Small intestine (tissue), 7 donors: Measurements from ENCODE around the gene ABCB9. TPM values are rescaled to one million over a fixed set of nuclear protein-coding genes. Genes with fewer than 3 reads are reported as not detected.
A peak's percentile ranks its signal among the peaks of the same experiment; 100 is the strongest.

Experiments used
- DNase-seq, 2 donors: peaks; one replicate each; pipeline versions ENCODE4 v3.0.0 to v3.0.0-alpha.2; 2013
- FAIRE-seq: peaks from 2 replicates; lab custom pipeline; 2012; peaks lifted over from hg19 to GRCh38; lab: Jason Lieb, UNC
- H3K27ac ChIP-seq, 3 donors: one replicate each; pipeline ENCODE4 v1.5.1; 2013; ENCODE audit warnings: low read length in 2 of 3, mild to moderate bottlenecking in 2 of 3, control low read depth in 1 of 3, inconsistent platforms in 1 of 3, low read depth in 1 of 3, moderate library complexity in 1 of 3
- H3K27me3 ChIP-seq, 3 donors: one replicate each; pipeline ENCODE4 v1.6.1; 2013; ENCODE audit warnings: low read length in 3 of 3, inconsistent platforms in 1 of 3; ENCODE audit not compliant: control insufficient read depth in 3 of 3, insufficient read depth in 3 of 3
- H3K36me3 ChIP-seq, 3 donors: one replicate each; pipeline ENCODE4 v1.6.1; 2013; ENCODE audit warnings: low read length in 3 of 3, inconsistent platforms in 1 of 3, low read depth in 1 of 3, mild to moderate bottlenecking in 1 of 3, moderate library complexity in 1 of 3; ENCODE audit not compliant: control insufficient read depth in 3 of 3, insufficient read depth in 2 of 3
- H3K4me1 ChIP-seq, 3 donors: one replicate each; pipeline ENCODE4 v1.6.1; 2013; ENCODE audit warnings: low read length in 2 of 3, inconsistent platforms in 1 of 3, low read depth in 1 of 3, mild to moderate bottlenecking in 1 of 3, moderate library complexity in 1 of 3; ENCODE audit not compliant: control insufficient read depth in 3 of 3, insufficient read depth in 2 of 3
- H3K4me3 ChIP-seq, 3 donors: one replicate each; pipeline ENCODE4 v1.5.1; 2013; ENCODE audit warnings: low read length in 3 of 3, control low read depth in 1 of 3, inconsistent platforms in 1 of 3, low read depth in 1 of 3, mild to moderate bottlenecking in 1 of 3, moderate library complexity in 1 of 3
- H3K9me3 ChIP-seq, 2 donors: one replicate each; pipeline ENCODE4 v1.6.1; 2013; ENCODE audit warnings: low read depth in 1 of 2, low read length in 1 of 2; ENCODE audit not compliant: control insufficient read depth in 2 of 2, insufficient read depth in 1 of 2
- WGBS, 3 donors: extraction: QIAGEN DNeasy Blood & Tissue Kit; methylation state at CpG; one replicate each; pipeline ENCODE4 v1.1.7; 2013; 5-methylcytosine and 5-hydroxymethylcytosine counted together
- polyA plus RNA-seq, 4 donors: library from polyadenylated mRNA; stranded (reverse) in 3 of 4; unstranded in 1 of 4; fragments of 200-250 nt in 3 of 4; fragments of 120-200 nt in 1 of 4; gene quantifications; one replicate each; pipeline versions ENCODE4 v1.2.1 to v1.2.3, GENCODE V29; 2013
- donor health status: healthy with polysubstance abuse.
- donor health status: control.
- donor health status: control.
- donor health status: Bipolar disorder and iron deficiency.
- donor health status: healthy.

The ABCB9 gene
- polyA plus RNA-seq, 4 donors, result 2.5 to 6.6 (median 4.7) TPM

DNA sequence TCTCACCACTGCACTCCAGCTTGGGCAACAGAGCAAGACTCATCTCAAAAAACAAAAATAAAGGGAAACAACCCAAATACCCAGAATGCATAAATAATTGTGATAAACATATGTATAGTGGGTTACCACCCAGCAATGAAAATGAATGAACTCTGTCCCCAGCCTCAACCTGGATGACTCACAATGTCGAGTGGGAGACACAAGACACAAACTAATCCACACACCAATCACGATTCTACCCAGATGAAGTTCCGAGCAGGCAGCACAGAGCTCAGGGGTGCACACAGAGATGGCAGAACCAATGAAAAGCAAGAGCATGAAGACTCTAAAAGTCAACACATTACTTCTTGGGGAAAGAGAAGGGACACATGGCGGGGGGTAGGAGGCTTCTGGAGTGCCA is 27.1 kb downstream of the ABCB9 start:
- Histone ChIP-seq H3K9me3 (no peaks in the 10 kb centered on the region), H3K27me3 (no peaks in the 10 kb centered on the region), H3K27ac (no peak overlapping the region), H3K4me3 (no peak overlapping the region), H3K36me3 (peaks cover 0 to 13% (median 0%) of the 10 kb centered on the region in 3 donors), H3K4me1 (no peaks in the 10 kb centered on the region)
- DNase-seq (peak; percentile 38 to 47), FAIRE-seq (no peak)
- 50 to 78% (median 61%) methylated on average over 4 of the region's 4 CpGs for WGBS, 3 donors

- 85 to 91% (median 85%) methylated on average over 3 of the region's 3 CpGs for WGBS, 3 donors
- FAIRE-seq (no peak), DNase-seq (no peak)
- Histone ChIP-seq H3K9me3 (no peaks in the 10 kb centered on the region), H3K27ac (peak overlapping the region in 1 of 3 donors; percentile 50), H3K36me3 (peaks cover 0 to 13% (median 0%) of the 10 kb centered on the region in 3 donors), H3K27me3 (no peaks in the 10 kb centered on the region), H3K4me1 (no peaks in the 10 kb centered on the region), H3K4me3 (no peak overlapping the region)
Observed at GRCh38 chr12:122937622-122938091, 28.6 kb downstream of the ABCB9 start.

DNA sequence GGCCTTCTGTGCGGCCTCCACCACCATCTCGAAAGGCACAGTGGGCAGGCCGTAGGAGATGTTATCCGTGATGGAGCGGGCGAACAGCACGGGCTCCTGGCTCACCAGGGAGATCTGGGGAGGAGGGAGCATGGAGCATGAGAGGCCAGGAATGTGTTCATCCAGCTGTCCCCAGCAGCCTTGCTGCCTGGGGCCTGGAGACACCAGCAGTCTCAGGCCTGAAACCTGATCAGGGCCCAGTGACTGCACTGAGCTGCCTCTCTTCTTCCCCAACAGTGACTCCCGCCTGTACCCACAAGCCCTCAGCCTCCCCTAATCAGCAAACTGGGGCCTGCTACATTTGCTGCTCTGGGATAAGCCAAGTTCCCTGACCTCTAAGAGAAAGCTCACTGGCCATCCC is 30.9 kb downstream of the ABCB9 start:
- no peaks in the 10 kb centered on the region for H3K4me1 ChIP-seq
- H3K9me3 ChIP-seq, result no peaks in the 10 kb centered on the region
- DNase-seq (no peak), FAIRE-seq (no peak)
- no peak overlapping the region for H3K4me3 ChIP-seq
- no peaks in the 10 kb centered on the region for H3K27me3 ChIP-seq
- whole genome bisulfite sequencing, 3 donors, result 94 to 98% (median 97%) methylated on average over 7 to 8 of the region's 8 CpGs
- peaks cover 0 to 19% (median 0%) of the 10 kb centered on the region in 3 donors for H3K36me3 ChIP-seq
- H3K27ac ChIP-seq, result no peak overlapping the region

DNA sequence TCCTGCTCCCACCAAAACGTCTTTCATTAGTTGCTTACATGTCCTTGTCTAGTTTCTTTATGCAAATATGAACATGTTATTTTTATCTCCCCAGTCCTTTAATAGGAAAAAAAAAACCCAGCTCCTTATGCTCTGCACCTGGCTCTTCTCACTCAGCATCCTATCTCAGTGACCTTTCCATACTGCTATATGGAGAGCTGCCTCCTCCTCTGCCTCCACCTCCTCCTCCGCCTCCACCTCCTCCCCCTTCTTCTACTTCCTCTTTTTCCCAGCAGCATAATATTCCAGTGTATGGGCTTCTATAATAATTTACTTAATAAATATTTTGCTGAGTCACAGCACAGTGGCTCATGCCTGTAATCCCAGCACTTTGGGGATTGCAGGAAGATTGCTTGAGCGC is 31.5 kb downstream of the ABCB9 start:
- 79 to 86% (median 84%) methylated on average over 3 of the region's 3 CpGs for WGBS, 3 donors

DNA sequence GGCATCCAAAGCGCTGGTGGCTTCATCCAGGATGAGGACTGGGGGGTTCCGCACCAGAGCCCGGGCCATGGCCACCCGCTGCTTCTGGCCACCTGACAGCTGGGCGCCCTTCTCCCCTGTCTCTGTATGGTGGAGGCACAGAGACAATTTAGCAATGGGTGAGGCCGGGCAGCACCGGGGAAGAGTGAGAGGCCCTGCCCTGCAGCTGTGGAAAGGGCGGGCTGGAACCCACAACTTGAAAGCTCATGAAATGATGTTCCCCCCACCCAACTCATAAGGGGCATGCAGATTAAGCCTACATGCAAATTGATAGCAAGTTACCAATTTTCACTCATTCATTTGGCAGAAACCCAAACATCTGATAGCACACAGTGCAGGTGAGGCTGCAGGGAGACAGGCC is 34.1 kb downstream of the ABCB9 start:
- no peaks in the 10 kb centered on the region for H3K4me1 ChIP-seq
- no peak overlapping the region for H3K4me3 ChIP-seq
- H3K27ac ChIP-seq, result peak overlapping the region in 1 of 3 donors; percentile 17
- FAIRE-seq (no peak), DNase-seq (no peak)
- no peaks in the 10 kb centered on the region for H3K27me3 ChIP-seq
- peaks cover 0 to 22% (median 0%) of the 10 kb centered on the region in 3 donors for H3K36me3 ChIP-seq
- 89 to 96% (median 91%) methylated on average over 7 to 8 of the region's 8 CpGs for WGBS, 3 donors
- no peaks in the 10 kb centered on the region for H3K9me3 ChIP-seq

More for the DNA sequence above, 31.5 kb downstream of the ABCB9 start:
- H3K4me3 ChIP-seq, result no peak overlapping the region
- no peak overlapping the region for H3K27ac ChIP-seq
- H3K4me1 ChIP-seq, result no peaks in the 10 kb centered on the region
- FAIRE-seq (no peak), DNase-seq (no peak)
- peaks cover 0 to 23% (median 0%) of the 10 kb centered on the region in 3 donors for H3K36me3 ChIP-seq
- H3K9me3 ChIP-seq, result no peaks in the 10 kb centered on the region
- no peaks in the 10 kb centered on the region for H3K27me3 ChIP-seq

DNA sequence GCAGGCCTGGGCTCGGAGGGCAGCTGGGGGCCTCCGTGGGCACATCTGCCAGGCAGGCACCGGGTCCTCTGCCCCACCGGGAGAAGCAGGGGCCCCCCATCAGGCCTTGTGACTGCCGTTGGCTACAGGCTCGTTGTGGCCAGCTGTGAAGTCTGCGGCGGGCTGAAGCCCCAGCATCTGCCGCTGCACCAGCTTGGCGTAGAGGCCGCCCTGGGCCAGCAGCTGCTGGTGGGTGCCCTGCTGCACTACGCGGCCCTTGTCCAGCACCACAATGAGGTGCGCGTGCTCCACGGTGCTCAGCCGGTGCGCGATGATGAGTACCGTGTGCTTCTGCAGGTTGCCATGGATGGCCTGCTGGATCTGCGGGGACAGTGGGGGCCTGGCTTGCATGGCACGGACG is 36.5 kb downstream of the ABCB9 start:
- FAIRE-seq (no peak), DNase-seq (no peak)
- H3K9me3 ChIP-seq, result no peaks in the 10 kb centered on the region
- H3K27ac ChIP-seq, result no peak overlapping the region
- WGBS, 3 donors, result 94 to 97% (median 96%) methylated on average over 14 to 23 of the region's 23 CpGs
- no peaks in the 10 kb centered on the region for H3K27me3 ChIP-seq
- peaks cover 0 to 12% (median 0%) of the 10 kb centered on the region in 3 donors for H3K36me3 ChIP-seq
- H3K4me1 ChIP-seq, result no peaks in the 10 kb centered on the region
- H3K4me3 ChIP-seq, result no peak overlapping the region

- FAIRE-seq, result no peak
- no peaks in the 10 kb centered on the region for H3K9me3 ChIP-seq
- H3K36me3 ChIP-seq, result peaks cover 0 to 12% (median 0%) of the 10 kb centered on the region in 3 donors
- H3K27me3 ChIP-seq, result no peaks in the 10 kb centered on the region
- no peaks in the 10 kb centered on the region for H3K4me1 ChIP-seq
- no peak overlapping the region for H3K4me3 ChIP-seq
- WGBS, 3 donors, result 90 to 94% (median 92%) methylated on average over 12 to 14 of the region's 14 CpGs
- H3K27ac ChIP-seq, result no peak overlapping the region
- no peak for DNase-seq
Observed at GRCh38 chr12:122929148-122929538, 37.1 kb downstream of the ABCB9 start.

GRCh38 chr12:122928404-122929147 is 37.7 kb downstream of the ABCB9 start:
- Histone ChIP-seq H3K4me3 (no peak overlapping the region), H3K27me3 (no peaks in the 10 kb centered on the region), H3K4me1 (no peaks in the 10 kb centered on the region), H3K27ac (no peak overlapping the region), H3K9me3 (no peaks in the 10 kb centered on the region), H3K36me3 (peaks cover 0 to 12% (median 0%) of the 10 kb centered on the region in 3 donors)
- no peak for DNase-seq
- WGBS, 3 donors, result 82 to 91% (median 86%) methylated on average over 12 of the region's 12 CpGs
- no peak for FAIRE-seq
